ENCODE measurements around the gene KRR1.

GRCh38 chr12:75489613-75490210 is 21.7 kb downstream of the KRR1 start:
- TF ChIP-seq, protein P1, sequence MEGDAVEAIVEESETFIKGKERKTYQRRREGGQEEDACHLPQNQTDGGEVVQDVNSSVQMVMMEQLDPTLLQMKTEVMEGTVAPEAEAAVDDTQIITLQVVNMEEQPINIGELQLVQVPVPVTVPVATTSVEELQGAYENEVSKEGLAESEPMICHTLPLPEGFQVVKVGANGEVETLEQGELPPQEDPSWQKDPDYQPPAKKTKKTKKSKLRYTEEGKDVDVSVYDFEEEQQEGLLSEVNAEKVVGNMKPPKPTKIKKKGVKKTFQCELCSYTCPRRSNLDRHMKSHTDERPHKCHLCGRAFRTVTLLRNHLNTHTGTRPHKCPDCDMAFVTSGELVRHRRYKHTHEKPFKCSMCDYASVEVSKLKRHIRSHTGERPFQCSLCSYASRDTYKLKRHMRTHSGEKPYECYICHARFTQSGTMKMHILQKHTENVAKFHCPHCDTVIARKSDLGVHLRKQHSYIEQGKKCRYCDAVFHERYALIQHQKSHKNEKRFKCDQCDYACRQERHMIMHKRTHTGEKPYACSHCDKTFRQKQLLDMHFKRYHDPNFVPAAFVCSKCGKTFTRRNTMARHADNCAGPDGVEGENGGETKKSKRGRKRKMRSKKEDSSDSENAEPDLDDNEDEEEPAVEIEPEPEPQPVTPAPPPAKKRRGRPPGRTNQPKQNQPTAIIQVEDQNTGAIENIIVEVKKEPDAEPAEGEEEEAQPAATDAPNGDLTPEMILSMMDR (IDR thresholded peaks at IDR 0.05): no peak
- no peak for TF ChIP-seq POLR2A (IDR thresholded peaks at IDR 0.05)
